GM19025 (cell line): Measurements from ENCODE around the gene TRAPPC5.
A peak's percentile ranks its signal among the peaks of the same experiment; 100 is the strongest.
"Not testable (repeated sequence)": the region's sequence is repeated elsewhere in the genome, so short reads cannot be mapped to it uniquely, and the experiment has no call there.

Experiments used
- ATAC-seq: cut with Tn5 transposase; IDR thresholded peaks from one replicate; pipeline ENCODE4 v1.9.1; 2021; ENCODE audit warnings: mild to moderate bottlenecking, low read depth, moderate library complexity; ENCODE audit not compliant: unreplicated experiment

Gene TRAPPC5

GRCh38 chr19:7680606-7681339 is at the start of gene TRAPPC5:
Gene TRAPPC5, plus strand, starts transcription at chr19:7680833. Its CDS starts 1,421 bp downstream, at chr19:7682254.
- peak; percentile 55 for ATAC-seq

GRCh38 chr19:7631577-7631976 is 49.1 kb upstream of the TRAPPC5 start:
- ATAC-seq: no peak

DNA sequence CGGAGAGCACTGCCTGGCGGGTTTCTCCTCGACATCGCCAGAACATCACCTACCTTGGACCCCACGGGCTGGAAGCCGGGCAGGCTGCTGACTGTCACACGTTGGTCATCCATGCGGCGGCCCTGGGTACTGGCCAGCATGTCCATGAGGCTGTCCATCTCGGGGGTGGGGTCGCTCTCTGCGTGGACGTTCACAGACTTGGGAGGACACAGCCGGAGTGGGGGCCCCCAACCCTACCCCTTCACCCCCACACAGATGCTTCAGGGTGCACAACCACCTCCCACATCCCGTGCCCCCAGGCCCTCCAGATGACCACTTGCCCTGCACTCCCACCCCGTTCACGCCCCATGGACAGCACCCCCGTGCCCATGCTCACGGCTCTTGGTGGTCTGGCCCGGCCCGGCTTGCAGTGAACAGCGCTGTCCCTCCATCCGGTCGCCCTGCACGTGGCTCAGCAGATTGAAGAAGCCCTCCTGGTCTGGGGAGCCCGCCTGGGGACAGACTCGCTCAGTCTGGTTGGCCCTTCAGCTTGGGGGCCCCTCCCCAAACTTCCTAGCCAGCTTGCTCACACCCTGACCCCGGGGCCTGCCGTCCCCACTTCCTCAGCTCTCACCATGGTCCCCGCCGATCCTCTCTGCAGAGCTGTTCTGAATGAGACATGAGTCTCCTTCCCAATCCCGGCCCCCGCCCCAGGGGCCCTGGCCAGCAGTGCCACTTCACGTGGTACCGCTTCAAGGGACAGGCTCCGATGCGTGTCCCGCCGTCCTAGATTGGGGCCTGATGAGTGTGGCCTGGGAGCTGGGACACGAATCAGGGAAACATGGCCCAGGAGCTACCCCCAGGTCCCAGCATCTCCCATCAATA is 48.1 kb upstream of the TRAPPC5 start:
- no peak for ATAC-seq

GRCh38 chr19:7633698-7634097 is 46.9 kb upstream of the TRAPPC5 start, which contains the start of gene PCP2:
Gene PCP2, minus strand, starts transcription at chr19:7633719. Its CDS starts 262 bp downstream, at chr19:7633457.
- no peak for ATAC-seq

- ATAC-seq: no peak
Measured at GRCh38 chr19:7635670-7636069, 45.0 kb upstream of the TRAPPC5 start.

GRCh38 chr19:7636317-7636690 is 44.3 kb upstream of the TRAPPC5 start:
- no peak for ATAC-seq

DNA sequence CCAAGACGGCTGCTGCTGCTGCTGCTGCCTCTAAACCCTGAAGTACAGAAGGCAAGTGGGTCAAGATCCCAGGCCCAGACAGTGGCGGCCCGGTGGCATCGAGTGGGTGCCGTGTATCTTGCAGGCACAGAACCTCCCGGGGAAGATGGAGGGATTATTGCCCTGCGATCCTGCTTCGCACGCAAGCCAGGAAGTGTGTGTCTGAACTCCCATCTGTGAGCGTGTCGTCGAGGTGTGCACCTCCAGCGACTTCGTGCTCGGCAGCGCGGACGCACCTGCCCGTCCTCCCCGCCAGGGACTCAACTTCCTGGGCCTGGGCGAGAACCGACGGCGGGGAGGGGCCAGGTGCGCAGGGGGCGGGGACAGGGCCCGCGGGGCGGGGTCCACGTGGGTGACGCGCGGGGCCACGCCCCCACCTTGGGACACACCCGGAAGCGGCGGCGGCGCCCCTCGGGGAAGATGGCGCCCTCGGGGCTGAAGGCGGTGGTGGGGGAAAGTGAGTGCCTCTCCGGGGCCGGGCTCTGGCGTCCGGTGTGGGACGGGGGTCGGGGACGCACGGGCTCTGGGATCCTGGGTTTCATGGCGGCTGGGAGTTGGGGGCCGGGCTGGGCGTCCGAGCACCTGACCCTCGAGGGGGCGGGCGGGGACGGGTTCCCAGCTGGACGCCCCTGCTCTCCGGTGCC is 43.8 kb upstream of the TRAPPC5 start, which contains the start of gene STXBP2:
STXBP2 (plus strand) TSS at position 420 of the 683 bp plus-strand sequence; CDS start at position 460, 40 bp downstream.
- peak; percentile 82 for ATAC-seq

GRCh38 chr19:7637374-7638256 is 43.0 kb upstream of the TRAPPC5 start:
- no peak for ATAC-seq

DNA sequence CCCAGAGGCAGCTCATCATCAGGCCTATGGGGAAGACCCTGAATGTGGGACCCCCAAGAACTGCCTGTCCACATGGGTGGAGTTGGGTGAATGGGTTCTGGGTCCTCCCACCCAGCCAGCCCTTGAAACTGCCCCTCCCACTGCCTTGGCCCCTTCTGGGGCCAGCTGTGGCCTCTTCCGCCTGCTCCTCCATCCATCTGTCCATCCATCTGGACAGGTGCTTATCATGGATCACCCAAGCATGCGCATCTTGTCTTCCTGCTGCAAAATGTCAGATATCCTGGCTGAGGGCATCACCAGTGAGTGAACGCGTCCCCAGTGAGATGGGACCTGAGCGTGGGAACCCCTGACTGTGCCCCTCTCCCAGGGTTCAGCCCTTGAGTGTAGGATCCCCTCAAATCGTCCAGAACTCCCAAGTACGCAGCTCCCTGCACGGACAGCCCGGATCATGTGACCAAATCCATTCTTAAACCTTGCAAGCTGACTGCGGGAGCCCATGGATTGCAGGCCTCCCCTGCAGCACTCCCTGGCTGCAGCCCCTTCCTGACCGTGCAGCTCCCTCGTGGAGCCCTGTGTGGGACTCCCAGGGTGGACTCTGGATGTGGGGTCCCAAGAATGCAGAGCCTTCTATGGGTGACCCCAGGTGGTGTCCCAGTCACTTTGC is 41.7 kb upstream of the TRAPPC5 start:
- no peak for ATAC-seq

- ATAC-seq: no peak
Measured at GRCh38 chr19:7639863-7640348, 40.7 kb upstream of the TRAPPC5 start.

DNA sequence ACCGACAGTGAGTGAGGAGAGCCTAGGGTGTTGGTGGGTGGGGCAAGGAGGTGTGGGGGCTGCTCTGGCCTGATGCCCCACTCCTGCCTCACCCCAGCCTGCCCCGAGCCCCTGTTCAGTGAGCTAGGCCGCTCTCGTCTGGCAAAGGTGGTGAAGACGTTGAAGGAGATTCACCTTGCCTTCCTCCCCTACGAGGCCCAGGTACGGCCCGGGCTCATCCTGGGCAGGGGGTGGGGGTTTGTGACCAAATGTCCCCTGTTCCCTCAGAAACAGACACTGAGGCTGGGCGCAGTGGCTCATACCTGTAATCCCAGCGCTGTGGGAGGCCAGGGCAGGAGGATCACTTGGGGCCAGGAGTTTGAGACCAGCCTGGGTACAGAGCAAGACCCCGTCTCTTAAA is 39.8 kb upstream of the TRAPPC5 start:
- ATAC-seq: no peak

GRCh38 chr19:7641290-7642276 is 39.0 kb upstream of the TRAPPC5 start:
- no peak for ATAC-seq

DNA sequence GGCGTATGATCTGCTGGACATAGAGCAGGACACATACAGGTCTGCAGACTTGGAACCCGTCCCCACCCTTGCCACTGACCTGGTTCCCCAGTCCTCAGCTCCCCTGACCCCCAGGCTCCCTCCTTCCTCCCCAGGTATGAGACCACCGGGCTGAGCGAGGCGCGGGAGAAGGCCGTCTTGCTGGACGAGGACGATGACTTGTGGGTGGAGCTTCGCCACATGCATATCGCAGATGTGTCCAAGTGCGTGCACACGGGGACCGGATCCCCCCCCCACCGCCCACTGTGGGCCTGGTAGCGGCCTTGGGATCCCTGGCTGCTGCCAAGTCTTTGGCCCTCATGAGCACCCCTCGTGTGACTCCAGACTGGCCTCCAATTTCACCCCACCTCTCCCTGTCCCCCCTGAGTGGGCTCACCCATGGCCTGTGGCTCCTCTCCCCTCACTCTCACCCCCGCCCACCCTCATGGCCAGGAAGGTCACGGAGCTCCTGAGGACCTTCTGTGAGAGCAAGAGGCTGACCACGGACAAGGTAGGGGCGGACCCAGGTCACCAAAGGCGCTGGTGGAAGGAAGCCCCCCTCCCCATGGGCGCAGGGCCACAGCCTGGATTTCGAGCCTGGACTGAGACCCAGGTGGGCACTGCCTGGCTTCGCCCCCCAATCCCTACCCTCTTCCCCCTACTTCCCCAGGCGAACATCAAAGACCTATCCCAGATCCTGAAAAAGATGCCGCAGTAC is 38.2 kb upstream of the TRAPPC5 start:
- ATAC-seq: no peak

GRCh38 chr19:7643031-7643415 is 37.6 kb upstream of the TRAPPC5 start:
- ATAC-seq: no peak

DNA sequence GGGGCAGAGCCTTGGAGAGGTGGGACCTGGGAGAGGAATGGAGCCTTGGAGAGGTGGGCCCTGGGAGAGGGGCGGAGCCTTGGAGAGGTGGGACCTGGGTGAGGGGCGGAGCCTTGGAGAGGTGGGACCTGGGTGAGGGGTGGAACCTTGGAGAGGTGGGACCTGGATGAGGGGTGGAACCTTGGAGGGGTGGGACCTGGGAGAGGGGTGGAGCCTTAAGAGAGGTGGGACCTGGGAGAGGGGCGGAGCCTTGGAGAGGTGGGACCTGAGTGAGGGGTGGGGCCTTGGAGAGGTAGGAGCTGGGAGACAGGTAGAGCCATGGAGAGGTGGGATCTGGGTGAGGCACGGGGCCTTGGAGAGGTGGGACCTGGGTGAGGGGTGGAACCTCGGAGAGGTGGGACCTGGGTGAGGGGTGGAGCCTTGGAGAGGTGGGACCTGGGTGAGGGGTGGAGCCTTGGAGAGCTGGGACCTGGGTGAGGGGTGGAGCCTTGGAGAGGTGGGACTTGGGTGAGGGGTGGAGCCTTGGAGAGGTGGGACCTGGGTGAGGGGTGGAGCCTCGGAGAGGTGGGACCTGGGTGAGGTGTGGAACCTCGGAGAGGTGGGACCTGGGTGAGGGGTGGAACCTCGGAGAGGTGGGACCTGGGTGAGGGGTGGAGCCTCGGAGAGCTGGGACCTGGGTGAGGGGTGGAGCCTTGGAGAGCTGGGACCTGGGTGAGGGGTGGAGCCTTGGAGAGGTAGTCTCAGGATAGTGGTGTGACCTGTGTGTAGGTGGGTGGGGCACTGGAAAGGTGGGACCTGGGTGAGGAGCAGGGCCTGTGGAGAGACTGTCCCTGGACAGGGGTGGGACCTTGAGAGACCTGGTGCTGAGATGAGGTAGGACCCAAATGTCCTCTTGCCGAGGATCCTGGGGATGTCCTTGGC is 36.7 kb upstream of the TRAPPC5 start:
- ATAC-seq: not testable (repeated sequence)

- ATAC-seq: no peak
Measured at GRCh38 chr19:7644550-7644877, 36.1 kb upstream of the TRAPPC5 start.

DNA sequence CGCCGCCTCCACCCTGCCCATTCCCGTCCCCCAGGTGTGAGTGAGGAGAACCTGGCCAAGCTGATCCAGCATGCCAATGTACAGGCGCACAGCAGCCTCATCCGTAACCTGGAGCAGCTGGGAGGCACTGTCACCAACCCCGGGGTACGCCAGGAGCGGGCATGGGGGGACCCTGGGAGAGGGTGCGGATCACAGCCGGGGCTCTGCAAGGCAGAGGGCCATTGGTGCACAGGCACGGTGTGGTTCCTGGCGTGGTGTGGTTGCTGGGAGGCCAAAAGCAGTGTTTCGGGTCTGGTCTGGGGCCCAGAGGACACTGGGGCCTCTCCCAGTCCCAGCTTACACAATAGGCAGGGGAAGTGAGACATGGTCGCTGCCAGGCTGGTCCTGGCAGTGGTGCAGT is 35.5 kb upstream of the TRAPPC5 start:
- no peak for ATAC-seq
